ENCODE measurements around the gene OGFOD3. TPM values are rescaled to one million over a fixed set of nuclear protein-coding genes. Genes with fewer than 3 reads are reported as not detected.
"Not testable (repeated sequence)": the region's sequence is repeated elsewhere in the genome, so short reads cannot be mapped to it uniquely, and the experiment has no call there.

Gene OGFOD3
- total RNA-seq, 2 donors from 2014 or later = 15.8 to 16.5 TPM

DNA sequence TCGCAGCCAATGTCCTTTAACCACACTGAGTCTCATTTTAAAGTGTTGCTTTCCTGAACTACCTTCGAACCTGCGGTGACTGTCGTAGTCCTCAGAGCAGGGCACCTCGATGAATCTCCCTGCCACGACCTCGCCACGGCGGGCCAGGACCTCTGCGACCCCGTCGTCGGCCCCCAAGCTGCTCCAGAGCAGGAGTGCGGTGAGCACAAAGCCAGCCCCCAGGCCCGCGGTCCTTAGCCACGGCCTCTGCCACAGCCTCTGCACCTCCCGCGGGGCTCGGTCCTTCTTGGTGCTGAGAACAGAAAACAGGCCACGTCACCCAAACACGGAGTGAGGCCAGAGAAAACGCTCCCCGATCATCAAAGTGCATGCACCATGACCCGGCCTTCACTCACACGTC, 3.0 kb downstream of the OGFOD3 start:
- no peak for DNase-seq
- ATAC-seq = no peak
- Mint-ChIP-seq H3K4me3 (peak overlapping the region; percentile 67), H3K27ac (peak overlapping the region; percentile 59), H3K4me1 (peaks cover 23% of the 10 kb centered on the region), H3K27me3 (no peaks in the 10 kb centered on the region), H3K36me3 (ENCODE audit: low read depth) (no peaks in the 10 kb centered on the region)
- no peaks in the 10 kb centered on the region for H3K9me3 ChIP-seq (ENCODE audit: control insufficient read depth, low read length, poor library complexity, severe bottlenecking)

DNA sequence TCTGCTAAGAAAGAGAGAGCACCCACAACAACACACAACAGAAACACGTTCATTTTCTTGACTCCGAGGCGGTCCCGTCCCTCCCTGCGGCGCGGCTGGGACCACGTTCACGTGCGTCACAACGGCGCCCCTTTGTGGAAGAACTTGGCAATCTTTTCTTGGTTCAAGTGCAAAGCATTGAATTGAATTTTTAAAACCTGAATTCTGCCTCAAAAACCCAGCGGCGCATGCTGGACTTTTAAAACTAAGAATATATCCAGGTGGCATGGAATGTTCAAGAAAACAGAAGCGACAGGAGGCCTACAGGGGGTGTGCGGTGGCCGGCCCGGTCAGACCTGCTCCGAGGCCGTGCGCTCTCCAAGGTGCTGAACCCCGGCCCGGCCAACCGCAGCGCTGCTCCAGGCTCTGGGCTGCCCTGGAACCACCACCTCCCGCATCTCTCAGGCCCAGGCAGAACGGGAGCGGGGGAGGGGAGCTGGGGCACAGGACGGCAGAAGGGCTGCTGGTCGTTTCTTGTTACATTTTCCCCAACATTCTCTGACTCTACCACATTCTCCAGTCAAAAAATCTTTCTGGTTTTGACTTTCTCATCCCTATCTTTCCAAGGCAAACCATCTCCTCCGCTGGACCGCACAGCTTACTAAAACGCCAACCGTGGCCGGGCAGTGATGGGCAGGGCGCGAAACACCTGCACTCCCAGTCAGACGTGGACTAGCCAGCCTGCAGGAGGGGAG, 3.7 kb downstream of the OGFOD3 start:
- no peaks in the 10 kb centered on the region for H3K36me3 Mint-ChIP-seq (ENCODE audit: low read depth)
- H3K27me3 Mint-ChIP-seq = no peaks in the 10 kb centered on the region
- H3K27ac Mint-ChIP-seq = peak overlapping the region; percentile 59
- ATAC-seq = peak; percentile 19
- DNase-seq = peak; percentile 38 to 63 (median 58)
- H3K4me3 Mint-ChIP-seq = peak overlapping the region; percentile 21
- H3K4me1 Mint-ChIP-seq = peaks cover 17% of the 10 kb centered on the region
- H3K9me3 ChIP-seq (ENCODE audit: control insufficient read depth, low read length, poor library complexity, severe bottlenecking) = no peaks in the 10 kb centered on the region

DNA sequence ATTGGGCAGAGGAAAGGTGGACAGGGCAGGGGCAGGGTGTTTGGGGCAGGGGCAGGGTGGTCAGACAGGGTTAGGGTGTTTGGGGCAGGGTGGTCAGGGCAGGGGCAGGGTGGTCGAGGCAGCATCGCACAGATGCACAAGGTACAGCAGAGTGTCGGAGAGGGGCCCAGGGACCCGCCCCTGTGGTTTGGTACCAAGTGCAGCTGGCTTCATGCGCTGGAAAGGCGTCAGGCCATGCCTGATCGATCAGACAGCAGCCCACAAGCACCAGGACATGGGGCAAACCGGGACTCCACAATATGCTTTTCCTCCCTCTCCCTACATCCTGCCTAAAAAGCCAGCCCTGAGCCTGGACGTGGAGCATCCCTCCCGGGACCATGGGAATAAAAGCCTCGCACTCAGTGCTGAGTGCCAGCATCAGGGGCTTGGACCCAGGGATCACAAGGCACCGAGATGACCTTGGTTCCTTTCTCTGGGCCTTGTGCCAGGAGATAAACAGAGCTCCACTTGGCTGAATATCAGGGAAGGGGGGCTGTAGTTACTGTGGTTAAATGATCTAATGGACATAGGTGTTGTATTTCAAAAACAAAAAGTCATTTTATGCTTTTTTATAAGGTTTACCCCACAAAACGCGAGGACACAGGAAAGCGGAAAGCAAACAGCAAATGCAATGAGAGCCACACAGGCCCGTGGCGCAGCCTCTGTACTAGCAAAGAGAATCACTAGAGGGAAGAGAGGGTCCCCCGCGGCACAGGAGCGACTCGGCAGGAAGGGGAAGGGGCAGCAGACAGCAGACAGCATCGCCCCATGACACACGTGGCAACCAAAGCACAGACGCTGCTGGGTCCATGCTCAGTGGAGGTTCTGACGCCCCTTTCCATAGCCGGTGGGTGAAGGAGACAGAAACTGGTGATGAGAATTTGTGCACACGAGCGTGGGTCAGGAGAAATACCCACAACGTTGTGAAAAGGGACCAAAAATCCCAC, 5.6 kb downstream of the OGFOD3 start:
- no peak for DNase-seq
- H3K27me3 Mint-ChIP-seq = no peaks in the 10 kb centered on the region
- no peak overlapping the region for H3K4me3 Mint-ChIP-seq
- peaks cover 19% of the 10 kb centered on the region for H3K4me1 Mint-ChIP-seq
- no peaks in the 10 kb centered on the region for H3K9me3 ChIP-seq (ENCODE audit: control insufficient read depth, low read length, poor library complexity, severe bottlenecking)
- no peaks in the 10 kb centered on the region for H3K36me3 Mint-ChIP-seq (ENCODE audit: low read depth)
- H3K27ac Mint-ChIP-seq = no peak overlapping the region
- ATAC-seq = no peak

DNA sequence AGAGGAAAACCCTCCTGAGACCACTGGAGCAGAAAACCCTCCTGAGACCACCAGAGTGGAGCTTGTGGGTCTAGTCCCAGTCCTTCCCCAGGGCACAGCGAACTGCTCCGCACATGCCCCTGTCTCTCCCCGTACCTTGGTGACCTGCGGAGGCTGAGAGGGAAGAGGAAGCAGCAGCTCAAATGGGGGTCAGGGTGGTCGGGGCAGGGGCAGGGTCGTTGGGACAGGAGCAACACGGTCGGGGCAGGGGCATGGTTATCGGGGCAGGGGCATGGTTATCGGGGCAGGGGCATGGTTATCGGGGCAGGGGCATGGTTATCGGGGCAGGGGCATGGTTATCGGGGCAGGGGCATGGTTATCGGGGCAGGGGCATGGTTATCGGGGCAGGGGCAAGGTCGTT, 6.3 kb downstream of the OGFOD3 start:
- H3K4me1 Mint-ChIP-seq = peaks cover 19% of the 10 kb centered on the region
- not testable (repeated sequence) for DNase-seq; H3K36me3 Mint-ChIP-seq (ENCODE audit: low read depth); H3K4me3 Mint-ChIP-seq; H3K27ac Mint-ChIP-seq; H3K9me3 ChIP-seq (ENCODE audit: control insufficient read depth, low read length, poor library complexity, severe bottlenecking); H3K27me3 Mint-ChIP-seq; ATAC-seq

DNA sequence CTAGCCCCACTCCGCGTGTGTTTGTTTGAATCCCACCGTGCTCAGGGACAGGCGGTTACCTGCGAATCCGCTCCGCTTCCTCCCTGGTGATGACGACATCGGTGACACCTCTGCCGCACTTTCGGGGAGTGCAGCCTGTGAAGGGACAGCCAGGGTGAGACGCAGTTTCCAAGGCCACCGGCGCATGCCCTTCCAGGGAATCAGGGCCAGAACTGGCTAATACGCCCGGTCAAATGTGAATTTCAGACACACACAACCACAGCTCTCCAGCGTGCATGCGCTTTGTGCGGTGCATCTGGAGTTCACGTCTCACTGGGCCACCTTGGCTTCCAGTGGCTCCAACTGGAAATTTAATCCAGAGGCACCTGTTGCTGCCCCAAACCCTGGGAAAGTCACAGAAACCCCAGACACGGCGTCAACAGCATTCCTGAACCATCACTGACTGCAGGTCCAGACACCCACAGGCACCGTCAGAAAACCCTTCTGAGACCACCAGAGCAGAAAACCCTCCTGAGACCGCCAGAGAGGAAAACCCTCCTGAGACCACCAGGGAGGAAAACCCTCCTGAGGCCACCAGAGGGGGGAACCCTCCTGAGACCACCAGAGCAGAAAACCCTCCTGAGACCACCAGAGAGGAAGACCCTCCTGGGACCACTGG, 6.9 kb downstream of the OGFOD3 start:
- no peaks in the 10 kb centered on the region for H3K36me3 Mint-ChIP-seq (ENCODE audit: low read depth)
- no peak overlapping the region for H3K27ac Mint-ChIP-seq
- H3K27me3 Mint-ChIP-seq = no peaks in the 10 kb centered on the region
- H3K4me1 Mint-ChIP-seq = peaks cover 19% of the 10 kb centered on the region
- no peaks in the 10 kb centered on the region for H3K9me3 ChIP-seq (ENCODE audit: control insufficient read depth, low read length, poor library complexity, severe bottlenecking)
- no peak overlapping the region for H3K4me3 Mint-ChIP-seq
- DNase-seq (no peak), ATAC-seq (no peak)

DNA sequence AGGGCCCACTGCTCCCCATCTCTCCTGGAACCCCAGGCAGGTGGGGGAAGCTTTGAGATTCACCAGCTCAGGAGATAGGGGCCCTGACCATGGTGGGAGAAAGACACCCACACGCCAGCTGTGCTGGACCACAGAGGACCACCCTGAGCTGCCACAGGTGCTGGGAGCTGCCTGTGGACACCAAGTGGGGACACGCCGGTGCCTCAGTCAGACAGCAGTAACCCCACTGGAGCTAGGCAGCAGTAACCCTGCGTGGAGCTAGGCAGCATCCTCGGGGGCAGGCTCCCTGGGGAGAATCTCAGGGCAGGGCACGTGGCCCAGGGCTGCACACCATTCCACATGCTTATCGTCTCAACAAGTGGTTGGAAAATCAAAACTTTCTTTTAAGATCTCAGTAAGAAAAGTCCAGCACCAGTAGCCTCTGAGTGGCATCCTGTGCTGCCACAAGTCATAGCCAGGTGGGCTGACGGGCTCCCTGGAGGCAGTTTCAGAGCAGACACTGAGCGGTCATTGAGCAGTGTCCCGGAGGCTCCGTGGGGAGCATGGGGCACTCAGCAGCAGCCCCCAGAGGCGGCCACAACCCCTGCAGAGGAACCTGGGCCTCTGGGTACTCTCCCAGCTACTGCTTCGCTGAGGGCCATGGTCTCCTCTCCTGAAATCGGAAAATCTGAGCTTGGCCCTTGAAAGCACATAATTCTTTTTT, 8.2 kb downstream of the OGFOD3 start:
- Mint-ChIP-seq H3K4me1 (peaks cover 16% of the 10 kb centered on the region), H3K36me3 (ENCODE audit: low read depth) (no peaks in the 10 kb centered on the region), H3K27me3 (no peaks in the 10 kb centered on the region), H3K27ac (no peak overlapping the region), H3K4me3 (no peak overlapping the region)
- no peaks in the 10 kb centered on the region for H3K9me3 ChIP-seq (ENCODE audit: control insufficient read depth, low read length, poor library complexity, severe bottlenecking)
- ATAC-seq = no peak
- no peak for DNase-seq

DNA sequence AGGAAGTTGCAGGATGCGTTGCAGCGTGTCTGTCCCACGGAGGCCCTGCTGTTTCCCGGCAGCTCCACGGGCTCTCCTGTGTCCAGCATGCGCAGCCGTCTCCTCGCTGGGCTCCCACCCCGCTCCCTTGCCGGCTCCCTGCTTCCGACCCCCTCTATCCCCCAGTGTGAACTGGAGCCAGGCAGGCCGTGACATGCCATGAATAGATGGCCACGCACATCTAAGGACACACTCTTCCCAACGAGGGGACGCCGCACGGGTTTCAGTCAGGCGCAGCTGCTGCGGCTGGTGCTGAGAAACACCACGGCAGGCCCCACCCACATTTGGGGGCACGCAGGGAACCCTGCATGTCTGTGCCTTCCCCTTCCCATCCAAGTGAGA, 9.5 kb downstream of the OGFOD3 start:
- DNase-seq (no peak), ATAC-seq (no peak)
- H3K27me3 Mint-ChIP-seq = no peaks in the 10 kb centered on the region
- no peaks in the 10 kb centered on the region for H3K36me3 Mint-ChIP-seq (ENCODE audit: low read depth)
- peaks cover 8% of the 10 kb centered on the region for H3K4me1 Mint-ChIP-seq
- H3K4me3 Mint-ChIP-seq = no peak overlapping the region
- H3K27ac Mint-ChIP-seq = peak overlapping the region; percentile 63
- no peaks in the 10 kb centered on the region for H3K9me3 ChIP-seq (ENCODE audit: control insufficient read depth, low read length, poor library complexity, severe bottlenecking)

DNA sequence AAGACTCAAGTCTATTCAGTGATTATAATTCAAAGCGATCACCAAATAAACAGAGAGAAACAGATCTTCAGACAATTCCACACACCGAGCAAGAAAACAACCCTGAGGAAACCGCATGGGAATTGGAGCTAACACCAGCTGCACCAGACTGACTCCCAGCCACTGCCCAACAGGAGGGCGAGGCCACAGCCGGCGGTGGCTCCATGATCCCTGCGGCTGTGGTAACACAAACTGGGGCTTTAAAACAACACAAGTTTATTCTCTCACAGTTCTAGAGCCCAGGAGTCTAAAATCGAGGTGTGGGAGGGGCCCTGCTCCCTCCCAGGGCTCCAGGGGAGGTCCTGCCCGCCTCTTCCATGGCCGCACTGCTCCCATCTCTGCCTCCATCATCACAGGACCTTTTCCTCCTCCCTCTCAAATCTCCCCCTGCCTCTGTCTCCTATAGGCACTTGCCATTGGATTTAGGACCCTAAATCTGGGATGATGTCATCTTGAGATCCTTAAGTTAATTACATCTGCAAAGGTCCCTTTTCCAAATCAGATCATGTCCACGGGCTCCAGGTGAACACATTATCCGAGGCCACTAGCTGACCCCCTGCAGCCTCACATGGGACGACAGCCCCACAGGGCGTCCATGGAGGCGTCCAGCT, 10.0 kb downstream of the OGFOD3 start:
- peaks cover 8% of the 10 kb centered on the region for H3K4me1 Mint-ChIP-seq
- H3K4me3 Mint-ChIP-seq = no peak overlapping the region
- no peak overlapping the region for H3K27ac Mint-ChIP-seq
- no peaks in the 10 kb centered on the region for H3K27me3 Mint-ChIP-seq
- no peak for ATAC-seq
- H3K9me3 ChIP-seq (ENCODE audit: control insufficient read depth, low read length, poor library complexity, severe bottlenecking) = no peaks in the 10 kb centered on the region
- DNase-seq = no peak
- H3K36me3 Mint-ChIP-seq (ENCODE audit: low read depth) = peaks cover 2% of the 10 kb centered on the region

DNA sequence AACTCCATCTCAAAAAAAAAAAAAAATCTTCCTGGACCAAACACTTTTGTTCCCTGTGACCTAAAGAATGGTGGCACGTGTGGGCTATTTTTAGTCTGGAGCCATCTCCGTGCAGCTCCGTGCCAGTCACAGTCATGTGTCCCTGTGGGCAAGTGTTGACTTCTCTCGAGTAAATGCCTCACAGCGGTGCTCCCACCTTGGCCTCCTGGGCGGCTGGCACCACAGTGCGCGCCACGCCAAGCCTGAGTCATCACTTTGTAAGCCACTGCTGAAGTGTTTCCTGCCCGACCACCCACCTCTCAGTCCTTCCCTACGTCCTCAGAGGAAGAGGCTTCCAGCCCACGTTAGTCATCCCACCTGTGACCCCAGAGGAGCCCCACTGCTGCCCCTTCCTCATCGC, 11.1 kb downstream of the OGFOD3 start:
- ATAC-seq (no peak), DNase-seq (no peak)
- Mint-ChIP-seq H3K36me3 (ENCODE audit: low read depth) (peaks cover 2% of the 10 kb centered on the region), H3K4me3 (no peak overlapping the region), H3K27me3 (no peaks in the 10 kb centered on the region), H3K27ac (peak overlapping the region; percentile 29), H3K4me1 (peaks cover 7% of the 10 kb centered on the region)
- no peaks in the 10 kb centered on the region for H3K9me3 ChIP-seq (ENCODE audit: control insufficient read depth, low read length, poor library complexity, severe bottlenecking)

DNA sequence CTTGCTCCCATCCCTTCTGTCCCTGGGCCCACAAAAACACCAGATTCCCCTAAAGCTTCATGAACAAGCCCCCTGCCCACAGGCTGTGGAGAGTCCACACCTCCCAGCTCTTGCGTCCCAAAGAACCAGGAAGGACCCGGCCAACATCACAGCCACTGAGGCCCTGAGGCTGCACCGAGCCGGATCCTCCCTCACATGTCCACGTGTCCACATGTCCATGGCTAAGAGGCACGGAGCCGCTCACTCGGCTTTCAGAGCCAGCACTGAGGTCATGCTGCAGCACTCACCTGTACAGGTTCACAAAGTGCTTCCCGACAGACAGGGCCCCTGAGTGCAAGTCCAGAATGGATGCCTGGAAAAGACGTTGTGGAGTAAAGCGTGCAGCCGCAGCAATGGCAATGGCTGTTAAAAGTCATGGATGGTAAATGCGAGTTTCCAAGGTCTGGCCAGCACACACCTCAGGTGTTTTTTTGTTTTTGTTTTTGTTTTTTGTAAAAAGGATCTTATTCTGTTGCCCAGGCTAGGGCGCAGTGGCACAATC, 12.2 kb downstream of the OGFOD3 start:
- Mint-ChIP-seq H3K36me3 (ENCODE audit: low read depth) (peaks cover 2% of the 10 kb centered on the region), H3K27ac (no peak overlapping the region), H3K4me3 (no peak overlapping the region), H3K27me3 (no peaks in the 10 kb centered on the region), H3K4me1 (peaks cover 7% of the 10 kb centered on the region)
- ATAC-seq (no peak), DNase-seq (no peak)
- no peaks in the 10 kb centered on the region for H3K9me3 ChIP-seq (ENCODE audit: control insufficient read depth, low read length, poor library complexity, severe bottlenecking)

DNA sequence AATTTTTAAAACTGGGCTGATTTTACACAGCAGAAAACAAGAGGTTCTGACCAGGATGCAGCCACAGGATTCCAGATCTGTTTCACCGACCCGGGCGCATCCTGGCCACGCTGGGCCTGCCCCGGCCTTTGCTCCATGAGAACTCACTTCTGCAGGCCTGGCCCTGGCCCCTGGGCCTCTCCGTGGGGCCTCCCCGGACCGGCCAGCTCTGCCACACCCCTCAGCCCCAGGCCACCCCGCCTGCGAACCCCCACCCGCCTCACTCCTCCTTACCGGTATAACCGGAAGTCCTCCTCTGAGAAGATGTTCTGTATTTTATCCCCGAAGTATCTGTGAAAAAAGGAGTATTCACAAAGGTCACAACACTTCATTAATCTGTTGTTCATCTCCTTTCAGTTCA, 13.3 kb downstream of the OGFOD3 start:
- DNase-seq (no peak), ATAC-seq (no peak)
- Mint-ChIP-seq H3K4me1 (peaks cover 10% of the 10 kb centered on the region), H3K27ac (no peak overlapping the region), H3K36me3 (ENCODE audit: low read depth) (peaks cover 4% of the 10 kb centered on the region), H3K27me3 (no peaks in the 10 kb centered on the region), H3K4me3 (no peak overlapping the region)
- no peaks in the 10 kb centered on the region for H3K9me3 ChIP-seq (ENCODE audit: control insufficient read depth, low read length, poor library complexity, severe bottlenecking)
